Mucosa of descending colon (tissue), 3 donors: ENCODE measurements around the gene PHF21A. TPM values are rescaled to one million over a fixed set of nuclear protein-coding genes. Genes with fewer than 3 reads are reported as not detected.

Experiments
- ATAC-seq: fragments of 200-7000 bp; cut with Tn5 transposase; one replicate; pipeline ENCODE4 v1.9.1; 2020; ENCODE audit warnings: mild to moderate bottlenecking, moderate library complexity
- DNase-seq, 3 donors: peaks; one replicate each; pipeline ENCODE4 v3.0.0-alpha.2; 2020
- H3K36me3 ChIP-seq: fragments of 200-600 bp; one replicate; pipeline ENCODE4 v1.8.0; 2021; ENCODE audit warnings: low read depth, mild to moderate bottlenecking
- H3K4me1 ChIP-seq: fragments of 200-600 bp; one replicate; pipeline ENCODE4 v1.8.0; 2021; ENCODE audit warnings: low read depth, mild to moderate bottlenecking
- H3K4me3 ChIP-seq: fragments of 200-600 bp; one replicate; pipeline ENCODE4 v1.8.0; 2021; ENCODE audit warnings: mild to moderate bottlenecking
- H3K9me3 ChIP-seq: fragments of 200-600 bp; one replicate; pipeline ENCODE4 v1.8.0; 2021; ENCODE audit warnings: mild to moderate bottlenecking
- CTCF ChIP-seq: fragments of 200-600 bp; IDR thresholded peaks from one replicate; pipeline ENCODE4 v1.8.0; 2022; ENCODE audit warnings: antibody characterized with exemption, mild to moderate bottlenecking
- intact Hi-C, 2 donors: fragments of 100-400 bp; cut with DNase I in 1 of 2; cut with micrococcal nuclease in 1 of 2; formaldehyde crosslinking; loops; one replicate each; pipeline versions ENCODE4 v1.11.0 to v1.11.1; 2022; cut with DNase I, micrococcal nuclease
- total RNA-seq, 3 donors: library from RNA; stranded (reverse); fragmentation: NEBNext Ultra II Directional in 2 of 3; extraction: Animal tissue kit (Norgen Biotek cat#: 25700) in 2 of 3; gene quantifications; one replicate each; pipeline versions ENCODE4 v1.2.1 to v1.2.4, GENCODE V29; 2021 to 2023
- donor health status: DM: no; HTN: no; CAD: no; lungs with moderate emphysema.
- donor health status: DM: no; HTN: no; CAD: no.
- donor health status: DM: no; HTN: yes; CAD: no.

The PHF21A gene
- total RNA-seq, 3 donors from 2014 or later, result 20.3 to 78.1 (median 23.3) TPM

- DNase-seq (no peak), ATAC-seq (no peak)
- no peak for TF ChIP-seq CTCF
- Histone ChIP-seq H3K36me3 (no peaks in the 10 kb centered on the region), H3K9me3 (no peaks in the 10 kb centered on the region), H3K4me1 (peaks cover 5% of the 10 kb centered on the region), H3K4me3 (no peak overlapping the region)
- intact Hi-C loops, result no loop called here
Observed at GRCh38 chr11:46102843-46103242, 18.4 kb downstream of the PHF21A start.

GRCh38 chr11:46100670-46101069, 20.6 kb downstream of the PHF21A start:
- no peak for DNase-seq
- intact Hi-C loops, result no loop called here
- H3K4me1 ChIP-seq, result peaks cover 5% of the 10 kb centered on the region
- no peak overlapping the region for H3K4me3 ChIP-seq
- no peaks in the 10 kb centered on the region for H3K9me3 ChIP-seq
- TF ChIP-seq CTCF, result no peak
- ATAC-seq, result peak; percentile 30
- H3K36me3 ChIP-seq, result no peaks in the 10 kb centered on the region

DNA sequence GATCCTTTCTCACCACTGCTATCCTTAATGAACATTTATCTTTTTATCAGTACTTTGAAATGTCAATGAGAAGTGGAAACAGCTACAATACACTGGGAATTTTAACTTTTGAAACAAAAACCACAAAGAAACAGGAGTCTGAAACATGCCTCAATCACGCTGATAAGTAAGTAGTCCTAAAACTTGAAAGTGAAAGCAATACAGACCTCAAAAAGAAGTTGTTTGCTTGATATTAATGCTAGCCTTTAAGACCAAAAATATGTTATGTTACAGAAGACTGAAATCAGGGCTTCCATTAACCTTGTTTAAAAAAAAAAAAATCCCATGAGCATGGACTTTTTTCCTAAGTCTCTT, 21.3 kb downstream of the PHF21A start:
- ATAC-seq (no peak), DNase-seq (no peak)
- Histone ChIP-seq H3K4me3 (no peak overlapping the region), H3K36me3 (no peaks in the 10 kb centered on the region), H3K4me1 (peaks cover 5% of the 10 kb centered on the region), H3K9me3 (no peaks in the 10 kb centered on the region)
- TF ChIP-seq CTCF, result no peak
- intact Hi-C loops, result no loop called here

GRCh38 chr11:46090375-46090774, 30.9 kb downstream of the PHF21A start:
- DNase-seq, result no peak
- Histone ChIP-seq H3K4me1 (no peaks in the 10 kb centered on the region), H3K9me3 (no peaks in the 10 kb centered on the region), H3K36me3 (no peaks in the 10 kb centered on the region), H3K4me3 (no peak overlapping the region)
- ATAC-seq, result no peak
- intact Hi-C loops, result no loop called here
- no peak for TF ChIP-seq CTCF

- ATAC-seq, result no peak
- H3K9me3 ChIP-seq, result no peaks in the 10 kb centered on the region
- no peaks in the 10 kb centered on the region for H3K4me1 ChIP-seq
- no peak for TF ChIP-seq CTCF
- intact Hi-C loops, result no loop called here
- no peak overlapping the region for H3K4me3 ChIP-seq
- H3K36me3 ChIP-seq, result no peaks in the 10 kb centered on the region
- DNase-seq, result no peak
Observed at GRCh38 chr11:46079662-46080061, 41.6 kb downstream of the PHF21A start.

DNA sequence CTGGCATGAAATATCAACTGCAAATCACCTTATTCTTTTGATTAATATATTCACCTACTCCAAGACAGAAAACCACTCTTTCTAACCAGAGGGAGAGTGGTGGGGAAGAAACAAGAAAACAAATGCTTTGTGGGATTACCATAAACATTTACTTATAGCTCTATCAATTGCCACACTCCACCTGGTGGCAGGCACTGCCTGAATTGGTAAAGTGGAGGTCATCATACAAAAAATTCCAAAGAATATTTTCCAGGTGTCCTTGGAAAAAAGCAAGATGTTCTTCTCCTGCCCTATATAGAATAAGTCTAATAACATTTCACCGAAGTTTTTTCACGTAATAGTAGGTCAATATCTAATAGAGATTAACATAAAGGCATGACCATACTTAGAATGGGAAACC, 45.3 kb downstream of the PHF21A start:
- intact Hi-C loops, result no loop called here
- no peak for TF ChIP-seq CTCF
- H3K4me3 ChIP-seq, result no peak overlapping the region
- DNase-seq (no peak), ATAC-seq (no peak)
- H3K36me3 ChIP-seq, result no peaks in the 10 kb centered on the region
- no peaks in the 10 kb centered on the region for H3K9me3 ChIP-seq
- no peaks in the 10 kb centered on the region for H3K4me1 ChIP-seq
